Kidney glomerular epithelial cell (primary cell): ENCODE data around the gene DENND4A.
"Not testable (repeated sequence)": the region's sequence is repeated elsewhere in the genome, so short reads cannot be mapped to it uniquely, and the experiment has no call there.

Source experiments
- DNase-seq: peaks from one replicate; lab custom pipeline; 2025; lab: John Stamatoyannopoulos, UW

Gene DENND4A

DNA sequence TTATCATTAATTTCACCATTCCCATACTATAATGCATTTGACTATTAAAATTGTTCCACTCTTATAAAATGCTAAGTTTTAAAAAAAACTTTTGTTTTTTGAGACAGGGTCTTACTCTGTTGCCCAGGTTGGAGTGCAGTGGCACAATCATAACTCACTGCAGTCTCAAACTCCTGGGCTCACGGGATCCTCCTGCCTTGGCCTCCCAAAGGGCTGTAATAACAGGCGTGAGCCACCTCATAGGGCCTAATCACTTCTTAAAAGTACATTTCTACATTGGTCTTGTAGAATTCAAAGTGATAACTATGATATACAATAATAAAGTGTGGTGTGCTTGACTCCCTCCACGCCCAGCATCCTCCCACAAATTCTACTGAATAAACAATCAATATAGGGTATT is 3.0 kb downstream of the DENND4A start:
- DNase-seq: no peak

- no peak for DNase-seq
Observed at GRCh38 chr15:65787260-65787659, 4.8 kb downstream of the DENND4A start.

GRCh38 chr15:65785151-65785550 is 6.9 kb downstream of the DENND4A start:
- DNase-seq: no peak

DNA sequence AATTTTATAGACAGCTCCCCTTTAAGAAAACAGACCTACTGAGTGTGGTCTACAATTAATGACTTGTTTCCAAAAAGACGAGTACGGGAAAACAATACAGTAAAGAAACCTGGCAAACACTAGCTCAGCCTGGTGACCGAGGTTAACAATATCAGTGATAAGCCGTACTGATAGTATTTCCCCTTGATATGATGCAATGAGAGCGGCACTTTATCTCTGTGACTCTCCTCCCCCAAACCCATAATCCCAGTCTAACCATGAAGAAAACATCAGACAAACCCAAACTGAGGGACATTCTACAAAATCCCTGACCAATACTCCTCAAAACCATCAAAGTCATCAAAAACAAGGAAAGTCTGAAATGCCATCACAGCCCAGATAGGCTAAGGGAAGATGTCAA is 8.2 kb downstream of the DENND4A start:
- DNase-seq: no peak

GRCh38 chr15:65782096-65782495 is 10.0 kb downstream of the DENND4A start:
- no peak for DNase-seq

- not testable (repeated sequence) for DNase-seq
Observed at GRCh38 chr15:65778701-65779100, 13.4 kb downstream of the DENND4A start.

DNA sequence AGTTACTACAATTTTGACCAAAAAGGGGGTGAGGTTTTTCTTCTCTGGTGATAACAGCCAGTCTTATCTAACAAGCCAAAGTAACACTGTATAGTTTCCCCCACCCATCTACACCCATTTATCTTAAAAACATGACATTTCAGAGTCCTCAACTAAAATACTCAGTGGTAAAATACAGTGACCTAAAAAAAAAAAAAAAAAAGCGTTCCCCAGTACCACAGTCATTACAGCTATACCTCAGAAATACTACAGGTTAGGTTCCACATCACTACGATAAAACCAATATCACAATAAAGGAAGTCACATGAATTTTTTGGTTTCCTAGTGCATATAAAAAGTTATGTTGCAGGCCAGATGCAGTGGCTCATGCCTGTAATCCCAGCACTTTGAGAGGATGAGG is 13.8 kb downstream of the DENND4A start:
- DNase-seq: no peak

DNA sequence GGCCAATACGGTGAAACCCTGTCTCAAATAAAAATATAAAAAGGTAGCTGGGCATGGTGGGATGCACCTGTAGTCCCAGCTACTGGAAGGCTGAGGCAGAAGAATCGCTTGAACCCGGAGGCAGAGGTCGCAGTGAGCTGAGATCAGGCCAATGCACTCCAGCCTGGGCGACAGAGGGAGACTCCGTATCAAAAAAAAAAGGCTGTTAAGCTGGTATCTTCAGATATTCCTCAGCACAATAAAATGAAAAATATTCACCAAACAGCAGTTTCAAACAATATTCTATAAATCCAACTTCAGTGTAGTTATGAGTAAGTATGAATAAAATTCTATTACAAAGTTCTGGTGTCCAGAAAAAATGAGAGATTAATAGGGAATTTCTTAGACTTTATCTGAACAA is 14.2 kb downstream of the DENND4A start:
- no peak for DNase-seq

DNA sequence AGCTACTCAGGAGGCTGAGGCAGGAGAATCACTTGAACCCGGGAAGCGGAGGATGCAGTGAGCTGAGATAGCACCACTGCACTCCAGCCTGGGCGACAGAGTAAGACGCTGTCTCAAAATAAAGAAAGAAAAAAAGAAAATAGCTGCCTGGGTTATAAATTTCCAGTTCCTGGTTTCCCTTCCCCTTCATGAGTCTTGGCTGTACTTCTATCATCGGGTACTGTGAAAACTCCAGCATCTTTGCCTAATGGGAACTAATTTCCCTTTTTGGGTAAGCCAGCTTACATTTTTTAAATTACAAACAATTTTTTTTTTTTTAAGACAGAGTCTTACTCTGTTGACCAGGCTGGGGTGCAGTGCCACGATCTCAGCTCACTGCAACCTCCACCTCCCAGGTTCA is 15.0 kb downstream of the DENND4A start:
- no peak for DNase-seq

GRCh38 chr15:65773386-65774111 is 18.5 kb downstream of the DENND4A start:
- DNase-seq: no peak

- no peak for DNase-seq
Observed at GRCh38 chr15:65772930-65773329, 19.2 kb downstream of the DENND4A start.

DNA sequence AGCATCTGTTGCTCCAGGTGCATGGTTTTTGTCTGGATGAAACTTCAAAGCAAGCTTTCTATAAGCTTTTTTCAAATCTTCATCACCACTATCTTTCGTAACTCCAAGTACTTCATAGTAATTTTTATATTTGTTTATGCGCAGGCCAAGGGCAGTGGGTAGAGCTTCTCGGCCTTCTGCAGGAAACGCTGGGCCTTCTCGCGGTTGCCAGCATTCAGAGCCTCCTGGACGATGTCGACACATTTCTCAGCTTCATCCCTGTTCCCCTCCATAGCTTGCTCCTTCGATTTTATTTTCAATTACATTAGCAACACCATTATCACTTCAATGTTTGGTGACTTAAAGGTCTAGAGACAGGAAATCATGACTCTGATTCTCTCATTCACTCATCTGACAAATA is 20.2 kb downstream of the DENND4A start:
- DNase-seq: no peak

DNA sequence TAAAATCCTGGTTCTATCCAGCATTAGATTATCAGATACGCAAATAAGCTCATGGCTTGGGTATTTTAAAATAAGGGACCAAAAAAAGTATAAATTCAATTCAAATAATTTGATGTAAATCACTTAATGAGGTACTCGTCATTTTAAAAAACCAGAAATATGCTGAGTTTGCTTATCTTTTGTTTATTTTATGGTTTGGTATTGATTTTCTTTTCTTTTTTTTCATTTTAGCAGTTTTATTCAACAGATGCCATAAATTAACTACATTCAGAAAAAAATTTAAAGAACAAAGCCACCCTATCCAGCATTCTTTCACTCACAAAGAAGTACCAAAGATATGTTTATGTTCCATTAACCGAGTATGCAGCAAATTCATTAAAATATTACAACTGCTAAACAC is 22.6 kb downstream of the DENND4A start:
- DNase-seq: no peak

- DNase-seq: no peak
Observed at GRCh38 chr15:65767895-65768294, 24.2 kb downstream of the DENND4A start.

- no peak for DNase-seq
Observed at GRCh38 chr15:65767264-65767595, 24.9 kb downstream of the DENND4A start.

DNA sequence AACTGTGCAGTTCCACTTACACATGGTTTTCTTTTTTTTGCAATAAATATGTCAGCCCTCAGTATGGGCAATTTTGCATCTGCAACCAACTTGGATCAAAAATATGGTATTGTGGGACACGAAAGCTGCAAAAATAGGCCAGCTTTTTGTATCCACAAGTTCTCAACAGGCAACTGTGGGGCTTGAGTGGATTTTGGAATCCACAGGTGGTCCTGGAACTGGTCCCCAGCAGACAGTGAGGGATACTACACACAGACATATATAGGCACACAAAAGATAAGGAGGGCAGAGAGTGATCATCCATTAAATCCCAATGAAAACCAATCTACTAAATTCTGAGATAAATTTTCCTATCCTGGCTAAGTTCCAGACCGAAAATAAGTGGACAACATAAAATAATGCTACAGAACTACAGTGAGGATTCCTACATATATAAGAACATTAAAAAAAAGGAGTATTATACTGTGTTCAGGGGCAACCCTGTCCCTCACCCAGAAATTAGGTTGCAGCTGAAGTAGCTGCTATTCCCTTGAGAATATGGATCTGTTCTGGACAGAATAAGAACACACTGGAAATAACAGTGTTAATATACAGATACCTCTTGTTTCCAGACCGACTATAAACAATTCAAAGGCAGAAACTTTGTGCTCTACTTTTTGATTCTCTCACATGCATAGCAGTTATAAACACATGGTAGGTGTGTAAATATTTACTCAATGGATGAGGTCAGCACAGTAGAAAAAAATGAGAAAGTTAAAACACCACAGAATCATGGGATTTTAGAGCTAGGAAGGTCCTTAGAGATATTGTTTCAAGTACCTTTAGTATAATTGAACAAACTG is 25.4 kb downstream of the DENND4A start:
- DNase-seq: no peak

GRCh38 chr15:65765106-65765505 is 27.0 kb downstream of the DENND4A start:
- DNase-seq: no peak

DNA sequence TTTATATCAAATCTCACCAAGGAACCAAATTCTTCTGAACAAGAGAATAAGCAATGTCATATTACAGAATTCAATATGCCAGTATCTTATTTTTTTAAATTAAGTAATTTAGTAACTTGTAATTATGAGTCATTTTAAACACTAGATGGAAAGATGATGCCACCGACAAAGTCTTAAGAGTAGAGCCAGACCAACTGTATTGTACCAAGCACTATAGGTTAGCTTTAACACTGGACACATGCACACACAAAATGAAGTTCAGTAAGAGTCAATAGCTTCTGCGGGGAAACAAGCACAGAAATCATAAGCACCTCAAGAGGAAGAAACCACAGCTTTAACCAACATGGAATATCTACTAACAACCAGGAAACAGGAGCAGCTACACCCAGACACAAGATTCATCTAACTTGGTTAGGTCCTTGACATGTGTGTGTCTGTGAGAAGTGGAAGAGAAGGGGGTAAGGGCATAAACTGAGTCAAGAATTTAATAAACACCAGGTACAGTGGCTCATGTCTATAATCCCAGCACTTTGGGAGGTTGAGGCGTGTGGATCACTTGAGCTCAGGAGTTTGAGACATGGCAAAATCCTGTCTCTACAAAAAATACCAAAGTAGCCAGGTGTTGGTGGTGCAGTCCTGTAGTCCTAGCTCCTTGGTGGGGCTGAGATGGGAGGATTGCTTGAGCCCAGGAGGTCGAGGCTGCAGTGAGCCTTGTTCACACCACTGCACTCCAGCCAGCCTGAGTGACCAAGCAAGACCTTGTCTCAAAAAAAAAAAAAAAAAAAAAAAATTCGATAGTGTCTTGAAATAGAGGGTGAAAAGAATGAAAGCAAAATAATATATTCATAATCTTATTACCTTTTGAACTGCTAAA is 28.9 kb downstream of the DENND4A start:
- DNase-seq: no peak

DNA sequence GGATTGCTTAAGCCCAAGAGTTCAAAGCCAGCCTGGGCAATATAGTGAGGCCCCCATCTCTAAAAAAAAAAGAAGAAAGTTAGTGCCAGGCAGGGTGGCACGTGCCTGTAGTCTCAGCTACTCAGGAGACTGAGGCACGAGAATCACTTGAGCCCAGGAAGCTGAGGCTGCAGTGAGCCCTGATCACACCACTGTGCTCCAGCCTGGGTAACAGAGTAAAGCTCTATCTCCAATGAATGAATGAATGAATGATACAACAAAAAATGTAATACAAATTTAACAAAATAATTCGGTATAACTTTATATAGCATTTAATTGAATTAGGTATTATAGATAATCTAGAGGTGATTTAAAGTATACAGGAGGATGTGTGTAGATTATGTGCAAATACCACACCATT is 29.7 kb downstream of the DENND4A start:
- DNase-seq: no peak

DNA sequence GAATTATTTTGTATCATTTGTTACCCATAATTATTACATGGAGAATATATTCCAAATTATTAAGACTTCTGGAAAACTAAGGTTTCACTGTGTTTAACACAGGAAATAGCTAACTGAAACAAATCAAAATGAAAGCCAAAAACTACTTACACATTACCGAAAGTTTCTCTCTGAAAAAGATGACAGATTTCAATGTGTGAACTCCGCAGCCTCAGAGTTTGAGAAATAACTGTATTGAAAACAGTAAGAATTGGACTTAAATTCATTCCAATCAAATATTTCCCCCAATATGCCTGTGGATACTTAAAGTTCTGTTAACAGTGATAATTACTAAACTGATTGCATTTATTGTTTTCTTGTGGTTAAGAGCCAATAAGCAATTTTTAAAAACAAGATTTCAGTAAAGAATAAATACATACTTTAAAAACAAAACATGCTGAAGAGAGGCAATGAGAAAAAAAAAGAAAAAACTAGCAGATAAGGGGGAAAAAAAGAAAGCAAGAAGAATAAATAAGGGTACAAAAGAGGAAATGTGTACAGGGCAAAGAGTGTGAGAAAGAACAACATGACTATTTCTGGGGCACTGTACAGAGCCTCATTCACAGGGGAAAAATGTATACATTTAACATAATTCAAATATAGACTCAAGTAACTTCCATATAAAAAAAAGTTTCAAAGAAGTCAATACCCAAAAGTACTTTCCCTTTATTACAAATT is 30.7 kb downstream of the DENND4A start:
- no peak for DNase-seq

- no peak for DNase-seq
Observed at GRCh38 chr15:65759441-65759840, 32.7 kb downstream of the DENND4A start.

- DNase-seq: no peak
Observed at GRCh38 chr15:65758242-65758641, 33.9 kb downstream of the DENND4A start.
